GM12872 (cell line): Measurements from ENCODE around the gene CAPRIN1.

Source experiments
- CTCF ChIP-seq: IDR thresholded peaks from 3 replicates; pipeline ENCODE4 v1.5.1; 2011; ENCODE audit warnings: low read depth, mild to moderate bottlenecking, low read length, moderate library complexity; ENCODE audit not compliant: insufficient read depth

Gene CAPRIN1

GRCh38 chr11:34114014-34114413, 62.5 kb downstream of the CAPRIN1 start:
- TF ChIP-seq CTCF, result no peak

- TF ChIP-seq CTCF, result no peak
Measured at GRCh38 chr11:34114471-34114870, 62.9 kb downstream of the CAPRIN1 start.

- no peak for TF ChIP-seq CTCF
Measured at GRCh38 chr11:34120651-34121050, 69.1 kb downstream of the CAPRIN1 start.

GRCh38 chr11:34124885-34125668, 73.5 kb downstream of the CAPRIN1 start:
- TF ChIP-seq CTCF, result no peak

- no peak for TF ChIP-seq CTCF
Measured at GRCh38 chr11:34126959-34127848, 75.7 kb downstream of the CAPRIN1 start.

GRCh38 chr11:34128824-34129223, 77.3 kb downstream of the CAPRIN1 start:
- no peak for TF ChIP-seq CTCF

- no peak for TF ChIP-seq CTCF
Measured at GRCh38 chr11:34132261-34132965, 80.9 kb downstream of the CAPRIN1 start.
